Lung (tissue), 12 donors: ENCODE measurements around the gene SLC6A6. TPM values are rescaled to one million over a fixed set of nuclear protein-coding genes. Genes with fewer than 3 reads are reported as not detected.
"Not testable (repeated sequence)": the region's sequence is repeated elsewhere in the genome, so short reads cannot be mapped to it uniquely, and the experiment has no call there.

ENCODE experiments used
- ATAC-seq: fragments of 200-7000 bp; cut with Tn5 transposase; one replicate; pipeline ENCODE4 v1.9.1; 2020; ENCODE audit warnings: moderate number of reproducible peaks; ENCODE audit not compliant: insufficient read depth, low FRiP score
- DNase-seq, 3 donors: peaks; one replicate each; pipeline ENCODE4 v3.0.0-alpha.2; 2013 to 2017
- H3K27ac ChIP-seq, 2 donors: one replicate each; pipeline ENCODE4 v1.5.1; 2013; ENCODE audit warnings: mild to moderate bottlenecking in 2 of 2, moderate library complexity in 2 of 2, control low read depth in 1 of 2, inconsistent platforms in 1 of 2, low read depth in 1 of 2, low read length in 1 of 2
- H3K27me3 ChIP-seq, 3 donors: one replicate each; pipeline ENCODE4 v1.5.1; 2013; ENCODE audit warnings: low read length in 2 of 3; ENCODE audit not compliant: control insufficient read depth in 3 of 3, insufficient read depth in 3 of 3
- H3K36me3 ChIP-seq, 4 donors: one replicate each; pipeline ENCODE4 v1.5.1; 2013; ENCODE audit warnings: low read length in 4 of 4, mild to moderate bottlenecking in 1 of 4, moderate library complexity in 1 of 4; ENCODE audit not compliant: control insufficient read depth in 4 of 4, insufficient read depth in 4 of 4
- H3K4me1 ChIP-seq, 5 donors: one replicate each; pipeline ENCODE4 v1.5.1; 2013; ENCODE audit warnings: low read length in 5 of 5, mild to moderate bottlenecking in 2 of 5, moderate library complexity in 1 of 5; ENCODE audit not compliant: control insufficient read depth in 5 of 5, insufficient read depth in 5 of 5
- H3K4me3 ChIP-seq: one replicate; pipeline ENCODE4 v1.5.1; 2013; ENCODE audit warnings: mild to moderate bottlenecking, control low read depth, moderate library complexity
- H3K9ac ChIP-seq, 2 donors: one replicate each; pipeline ENCODE4 v1.5.1; 2013; ENCODE audit warnings: low read length in 2 of 2, control low read depth in 1 of 2; ENCODE audit not compliant: insufficient read depth in 1 of 2
- H3K9me3 ChIP-seq, 4 donors: one replicate each; pipeline ENCODE4 v1.5.1; 2013; ENCODE audit warnings: low read length in 3 of 4, mild to moderate bottlenecking in 1 of 4, moderate library complexity in 1 of 4; ENCODE audit not compliant: control insufficient read depth in 4 of 4, insufficient read depth in 3 of 4
- CTCF ChIP-seq: IDR thresholded peaks from 2 replicates; pipeline ENCODE4 v1.5.1; 2012; ENCODE audit warnings: mild to moderate bottlenecking; ENCODE audit errors: control extremely low read depth, extremely low read depth
- WGBS, 2 donors: extraction: QIAGEN DNeasy Blood & Tissue Kit; methylation state at CpG; one replicate each; pipeline ENCODE4 v1.1.7; 2013; 5-methylcytosine and 5-hydroxymethylcytosine counted together
- polyA plus RNA-seq, 2 donors: library from polyadenylated mRNA; stranded (reverse); fragments of 200-250 nt; gene quantifications; one replicate each; pipeline ENCODE4 v1.2.1, GENCODE V29; 2013
- total RNA-seq, 2 donors: library from RNA; depleted of rRNA in 1 of 2; stranded (reverse); fragments of >200 nt in 1 of 2; gene quantifications; one replicate each; pipeline ENCODE4 v1.2.1, GENCODE V29; 2014 to 2021
- donor health status: control.
- donor health status: control.
- donor health status: Bipolar disorder and iron deficiency.
- donor health status: healthy.
- donor health status: DM: yes; HTN: yes; CAD: no.

SLC6A6 gene
- total and polyA plus RNA-seq, 4 donors = 16.1 to 96.3 (median 57.4) TPM

GRCh38 chr3:14434498-14435151 lies 32.2 kb downstream of the SLC6A6 start:
- DNase-seq = no peak
- Histone ChIP-seq H3K9ac (no peak overlapping the region), H3K27me3 (no peaks in the 10 kb centered on the region), H3K36me3 (no peaks in the 10 kb centered on the region), H3K4me3 (no peak overlapping the region), H3K9me3 (no peaks in the 10 kb centered on the region), H3K4me1 (peaks cover 10 to 59% (median 44%) of the 10 kb centered on the region in 5 donors), H3K27ac (peak overlapping the region; percentile 63 to 94)
- no peak for ATAC-seq
- 29 to 33% methylated on average over 12 of the region's 12 CpGs for WGBS, 2 donors
- no peak for TF ChIP-seq CTCF

- DNase-seq (peak in 1 of 3 donors; percentile 50), ATAC-seq (no peak)
- H3K4me3 ChIP-seq = no peak overlapping the region
- H3K27ac ChIP-seq = peak overlapping the region; percentile 63 to 94
- H3K4me1 ChIP-seq = peaks cover 10 to 59% (median 52%) of the 10 kb centered on the region in 5 donors
- no peaks in the 10 kb centered on the region for H3K27me3 ChIP-seq
- TF ChIP-seq CTCF = no peak
- no peak overlapping the region for H3K9ac ChIP-seq
- H3K36me3 ChIP-seq = no peaks in the 10 kb centered on the region
- WGBS, 2 donors = 55 to 77% methylated on average over 18 of the region's 18 CpGs
- H3K9me3 ChIP-seq = no peaks in the 10 kb centered on the region
These were observed 33.0 kb downstream of the SLC6A6 start for GRCh38 chr3:14435175-14436014.

GRCh38 chr3:14436954-14437281 lies 34.5 kb downstream of the SLC6A6 start:
- no peak for TF ChIP-seq CTCF
- Histone ChIP-seq H3K36me3 (no peaks in the 10 kb centered on the region), H3K9me3 (no peaks in the 10 kb centered on the region), H3K27me3 (no peaks in the 10 kb centered on the region), H3K4me1 (peaks cover 10 to 64% (median 49%) of the 10 kb centered on the region in 5 donors), H3K4me3 (no peak overlapping the region), H3K9ac (no peak overlapping the region), H3K27ac (peak overlapping the region in 1 of 2 donors; percentile 57)
- ATAC-seq = no peak
- DNase-seq = no peak

GRCh38 chr3:14437705-14438104 lies 35.3 kb downstream of the SLC6A6 start:
- H3K27ac ChIP-seq, H3K9me3 ChIP-seq, ATAC-seq, H3K27me3 ChIP-seq, H3K4me3 ChIP-seq, DNase-seq, H3K36me3 ChIP-seq, H3K9ac ChIP-seq: not testable (repeated sequence)
- H3K4me1 ChIP-seq = peaks cover 10 to 63% (median 43%) of the 10 kb centered on the region in 5 donors
- WGBS, 2 donors = 86 to 92% methylated on average over 8 of the region's 8 CpGs
